A549 (cell line): Measurements from ENCODE around the gene ADSS1. TPM values are rescaled to one million over a fixed set of nuclear protein-coding genes. Genes with fewer than 3 reads are reported as not detected.
A peak's percentile ranks its signal among the peaks of the same experiment; 100 is the strongest.
"Not testable (repeated sequence)": the region's sequence is repeated elsewhere in the genome, so short reads cannot be mapped to it uniquely, and the experiment has no call there.

Experiments
- ATAC-seq, 2 experiments: fragments of 200-7000 bp in 1 of 2; fragments of >200 bp in 1 of 2; cut with Nextera tagmentation in 1 of 2; cut with Tn5 transposase in 1 of 2; 3 replicates each; pipeline versions ENCODE4 v1.8.0 to v1.9.1; 2018 to 2020; ENCODE audit warnings: mild to moderate bottlenecking in 1 of 2, moderate library complexity in 1 of 2
- CTCF ChIA-PET: fragments of 300-600 bp; sonication (Branson Sonifier 250); formaldehyde crosslinking; extraction: SDS; loops from one replicate; lab custom pipeline; 2021; ENCODE audit warnings: antibody characterized with exemption, inconsistent platforms; lab: Yijun Ruan, JAX
- POLR2A ChIA-PET: fragments of 350-600 bp; formaldehyde crosslinking; extraction: SDS; loops from one replicate; lab custom pipeline; 2021; ENCODE audit warnings: antibody characterized with exemption, inconsistent platforms; lab: Yijun Ruan, JAX
- DNase-seq, 2 experiments: peaks; one replicate each; pipeline versions ENCODE4 v3.0.0 to v3.0.0-alpha.2; 2011 to 2016; ENCODE audit warnings: low read depth in 1 of 2, low spot score in 1 of 2
- FAIRE-seq: peaks from 2 replicates; lab custom pipeline; 2011; peaks lifted over from hg19 to GRCh38; lab: Jason Lieb, UNC
- H3K27ac ChIP-seq, 2 experiments: fragments of >200 bp; sonication (Bioruptor Twin); formaldehyde crosslinking; 3 replicates each; pipeline ENCODE4 v1.5.1; 2016 to 2017
- H3K4me1 ChIP-seq: fragments of >200 bp; sonication (Bioruptor Twin); formaldehyde crosslinking; 3 replicates; pipeline ENCODE4 v1.6.1; 2016
- H3K4me2 ChIP-seq: fragments of >200 bp; sonication (Bioruptor Twin); formaldehyde crosslinking; 3 replicates; pipeline ENCODE4 v1.6.1; 2016
- H3K4me3 ChIP-seq: fragments of >200 bp; sonication (Bioruptor Twin); formaldehyde crosslinking; 3 replicates; pipeline ENCODE4 v1.5.1; 2016
- H3K9me3 ChIP-seq: fragments of >200 bp; sonication (Bioruptor Twin); formaldehyde crosslinking; 3 replicates; pipeline ENCODE4 v1.6.1; 2016
- BCL3 ChIP-seq: fragments of >200 bp; sonication (Bioruptor Twin); formaldehyde crosslinking; IDR thresholded peaks from 3 replicates; pipeline ENCODE4 v1.6.1; 2016
- CHD2 ChIP-seq: fragments of 150-350 bp; IDR thresholded peaks from 2 replicates; pipeline ENCODE4 v1.6.1; 2014; ENCODE audit warnings: low read length; ENCODE audit not compliant: partially characterized antibody
- E2F6 ChIP-seq: IDR thresholded peaks from 2 replicates; pipeline ENCODE4 v1.6.1; 2012; ENCODE audit warnings: low read depth, borderline replicate concordance
- EP300 ChIP-seq, 2 experiments: fragments of >200 bp; sonication (Bioruptor Twin); formaldehyde crosslinking; IDR thresholded peaks; 2 replicates in 1 of 2; 3 replicates in 1 of 2; pipeline ENCODE4 v1.6.1; 2016 to 2017
- FOXS1 ChIP-seq: fragments of 250-450 bp; sonication (Bioruptor Pico); IDR thresholded peaks from 2 replicates; pipeline ENCODE4 v1.5.0; 2020; ENCODE audit warnings: mild to moderate bottlenecking, moderate library complexity
- GATA3 ChIP-seq: IDR thresholded peaks from 2 replicates; pipeline ENCODE4 v1.6.1; 2012; ENCODE audit warnings: borderline replicate concordance
- HES2 ChIP-seq: fragments of >200 bp; sonication (Bioruptor Twin); formaldehyde crosslinking; IDR thresholded peaks from 2 replicates; pipeline ENCODE4 v1.6.1; 2016
- KDM5A ChIP-seq: fragments of 200-600 bp; sonication (generic); IDR thresholded peaks from 2 replicates; pipeline ENCODE4 v1.6.1; 2016; ENCODE audit warnings: antibody characterized with exemption, mild to moderate bottlenecking
- MAFK ChIP-seq: fragments of 450-650 bp; IDR thresholded peaks from 2 replicates; pipeline ENCODE4 v1.6.1; 2014; ENCODE audit not compliant: partially characterized antibody
- MAX ChIP-seq: IDR thresholded peaks from 2 replicates; pipeline ENCODE4 v1.6.1; 2012
- NR3C1 ChIP-seq: fragments of >200 bp; sonication (Bioruptor Twin); formaldehyde crosslinking; IDR thresholded peaks from 3 replicates; pipeline ENCODE4 v1.6.1; 2017
- PBX3 ChIP-seq: IDR thresholded peaks from 2 replicates; pipeline ENCODE4 v1.6.1; 2012
- PHF8 ChIP-seq: fragments of 200-600 bp; sonication (generic); IDR thresholded peaks from 2 replicates; pipeline ENCODE4 v1.6.1; 2016; ENCODE audit warnings: low read depth, mild to moderate bottlenecking, antibody characterized with exemption, moderate library complexity, borderline replicate concordance
- POLR2A ChIP-seq: IDR thresholded peaks from 2 replicates; pipeline ENCODE4 v1.6.1; 2012; ENCODE audit warnings: mild to moderate bottlenecking, low read length
- POLR2AphosphoS2 ChIP-seq: conservative IDR thresholded peaks from 2 replicates; pipeline ENCODE4 v1.6.1; 2012; ENCODE audit warnings: low read length, improper control_type of control experiment, inconsistent platforms
- RARB ChIP-seq: fragments of 250-450 bp; sonication (Bioruptor Pico); IDR thresholded peaks from 2 replicates; pipeline ENCODE4 v1.8.0; 2021; ENCODE audit warnings: mild to moderate bottlenecking, moderate library complexity
- SREBF2 ChIP-seq: fragments of 450-650 bp; IDR thresholded peaks from 2 replicates; pipeline ENCODE4 v1.6.1; 2014; ENCODE audit warnings: mild to moderate bottlenecking, moderate library complexity
- USF2 ChIP-seq: fragments of 450-650 bp; IDR thresholded peaks from 2 replicates; pipeline ENCODE4 v1.6.1; 2014; ENCODE audit warnings: antibody characterized with exemption
- ZC3H11A ChIP-seq: fragments of 450-650 bp; IDR thresholded peaks from 2 replicates; pipeline ENCODE4 v1.6.1; 2014; ENCODE audit warnings: antibody characterized with exemption, mild to moderate bottlenecking
- WGBS: methylation state at CpG from one replicate; pipeline ENCODE4 v1.1.6; 2017; ENCODE audit errors: missing lambda C conversion rate; 5-methylcytosine and 5-hydroxymethylcytosine counted together
- polyA plus RNA-seq, 4 experiments: library from polyadenylated mRNA; depleted of rRNA in 3 of 4; stranded (reverse); fragments of >200 nt; fragmentation: RNase III in 1 of 4; extraction: RNeasy Plus Mini Kit Qiagen cat#74134 plus additional on column Dnase treatment in 1 of 4; gene quantifications; 2 replicates in 3 of 4; 3 replicates in 1 of 4; pipeline ENCODE4 v1.2.3, GENCODE V29; 2011 to 2017

ADSS1 gene
- polyA plus RNA-seq, 2 of the 4 experiments (the other 2 are of a cell fraction): 6.2 to 10.1 TPM

GRCh38 chr14:104728631-104729030 lies 4.6 kb downstream of the ADSS1 start (continued):
- TF ChIP-seq MAX: no peak
- TF ChIP-seq FOXS1 (CRISPR knock-in tag): no peak
- TF ChIP-seq NR3C1: no peak
- TF ChIP-seq KDM5A: no peak

- H3K4me3 ChIP-seq, ATAC-seq, POLR2A ChIA-PET, H3K9me3 ChIP-seq, H3K27ac ChIP-seq, FAIRE-seq, H3K4me2 ChIP-seq, DNase-seq: not testable (repeated sequence)
- CTCF ChIA-PET: interaction anchor here (1.1 to 2.9 kb wide), 3 partner anchors 16 to 285 kb away, joined by 3 to 9 read pairs (median 4); no protein-coding TSS in a partner anchor
- H3K4me1 ChIP-seq: peaks cover 59% of the 10 kb centered on the region
- 80% methylated on average over 22 of the region's 73 CpGs for WGBS
- TF ChIP-seq POLR2AphosphoS2: peak; percentile 68; the same call in 1 of the 2 replicates
Observed at GRCh38 chr14:104729176-104729834, 5.3 kb downstream of the ADSS1 start.

- FAIRE-seq: no peak
- peaks cover 59% of the 10 kb centered on the region for H3K4me1 ChIP-seq
- no peak for TF ChIP-seq E2F6
- no peak for DNase-seq
- H3K4me3 ChIP-seq: no peak overlapping the region
- no peak for ATAC-seq
- H3K4me2 ChIP-seq: no peak overlapping the region
- no peak overlapping the region for H3K27ac ChIP-seq
- WGBS: 86% methylated on average over 15 of the region's 16 CpGs
- CTCF ChIA-PET: interaction anchor here (1.4 to 2.9 kb wide), 3 partner anchors 15 to 48 kb away, joined by 4 to 9 read pairs (median 4); no protein-coding TSS in a partner anchor
- POLR2A ChIA-PET: no interaction called here
- no peaks in the 10 kb centered on the region for H3K9me3 ChIP-seq
Observed at GRCh38 chr14:104729835-104730181, 5.8 kb downstream of the ADSS1 start.

- no peaks in the 10 kb centered on the region for H3K9me3 ChIP-seq
- ATAC-seq (no peak), DNase-seq (no peak), FAIRE-seq (no peak)
- peaks cover 52% of the 10 kb centered on the region for H3K4me1 ChIP-seq
- H3K4me3 ChIP-seq: no peak overlapping the region
- no peak overlapping the region for H3K4me2 ChIP-seq
- CTCF ChIA-PET: interaction anchor here (1.4 to 2.9 kb wide), 5 partner anchors 11 to 49 kb away, joined by 4 to 11 read pairs (median 9); no protein-coding TSS in a partner anchor
- POLR2A ChIA-PET: no interaction called here
- WGBS: 82% methylated on average over 5 of the region's 5 CpGs
- H3K27ac ChIP-seq: no peak overlapping the region
- TF ChIP-seq SREBF2: no peak
- TF ChIP-seq PHF8: no peak
- TF ChIP-seq USF2: no peak
- TF ChIP-seq CHD2: no peak
- no peak for TF ChIP-seq HES2
- no peak for TF ChIP-seq BCL3
- TF ChIP-seq KDM5A: no peak
- no peak for TF ChIP-seq MAFK
- TF ChIP-seq POLR2A: no peak
- TF ChIP-seq EP300 (IDR thresholded peaks at IDR 0.05): no peak
- no peak for TF ChIP-seq GATA3
- no peak for TF ChIP-seq ZC3H11A
- TF ChIP-seq RARB: no peak
- TF ChIP-seq PBX3: no peak
Observed at GRCh38 chr14:104730487-104730886, 6.5 kb downstream of the ADSS1 start.
